ENCODE measurements around the gene GRIN3B. TPM values are rescaled to one million over a fixed set of nuclear protein-coding genes. Genes with fewer than 3 reads are reported as not detected.
"Not testable (repeated sequence)": the region's sequence is repeated elsewhere in the genome, so short reads cannot be mapped to it uniquely, and the experiment has no call there.

The GRIN3B gene
- total RNA-seq, 1 donor from 2014 or later, result 0.95 TPM

GRCh38 chr19:1020868-1021425, 20.7 kb downstream of the GRIN3B start, which contains the start of gene TMEM259:
Gene TMEM259, minus strand, starts transcription at chr19:1021123. Its CDS starts 127 bp downstream, at chr19:1020996.
- Mint-ChIP-seq H3K4me3 (ENCODE audit: unreplicated experiment) (peak within 1 kb of the TSS; percentile 96), H3K9me3 (ENCODE audit: unreplicated experiment) (no peaks in the 10 kb centered on the region), H3K27ac (ENCODE audit: unreplicated experiment) (peak within 1 kb of the TSS; percentile 98), H3K4me1 (ENCODE audit: unreplicated experiment) (peaks cover 20% of the 10 kb centered on the region), H3K27me3 (ENCODE audit: unreplicated experiment) (peaks cover 6% of the 10 kb centered on the region), H3K36me3 (ENCODE audit: low read depth, unreplicated experiment) (peaks cover 3% of the 10 kb centered on the region)
- TF ChIP-seq CTCF (IDR thresholded peaks at IDR 0.05; ENCODE audit: unreplicated experiment), result no peak
- peak; percentile 96 for DNase-seq (ENCODE audit: low spot score)

- H3K27me3 Mint-ChIP-seq (ENCODE audit: unreplicated experiment); H3K36me3 Mint-ChIP-seq (ENCODE audit: low read depth, unreplicated experiment); H3K9me3 Mint-ChIP-seq (ENCODE audit: unreplicated experiment); H3K27ac Mint-ChIP-seq (ENCODE audit: unreplicated experiment); H3K4me3 Mint-ChIP-seq (ENCODE audit: unreplicated experiment); DNase-seq (ENCODE audit: low spot score): not testable (repeated sequence)
- H3K4me1 Mint-ChIP-seq (ENCODE audit: unreplicated experiment), result peaks cover 11% of the 10 kb centered on the region
These were observed 23.6 kb downstream of the GRIN3B start for GRCh38 chr19:1023883-1024188.

- H3K4me1 Mint-ChIP-seq (ENCODE audit: unreplicated experiment), result peaks cover 12% of the 10 kb centered on the region
- not testable (repeated sequence) for H3K9me3 Mint-ChIP-seq (ENCODE audit: unreplicated experiment); H3K36me3 Mint-ChIP-seq (ENCODE audit: low read depth, unreplicated experiment); H3K27me3 Mint-ChIP-seq (ENCODE audit: unreplicated experiment); H3K27ac Mint-ChIP-seq (ENCODE audit: unreplicated experiment); DNase-seq (ENCODE audit: low spot score)
- H3K4me3 Mint-ChIP-seq (ENCODE audit: unreplicated experiment), result peak overlapping the region; percentile 82
These were observed 24.9 kb downstream of the GRIN3B start for GRCh38 chr19:1025080-1025479.

GRCh38 chr19:1025960-1026782, 26.0 kb downstream of the GRIN3B start, which contains the start of gene CNN2:
Gene CNN2, plus strand, starts transcription at chr19:1026608. Its CDS starts 54 bp downstream, at chr19:1026662.
- H3K9me3 Mint-ChIP-seq (ENCODE audit: unreplicated experiment), result no peaks in the 10 kb centered on the region
- H3K4me3 Mint-ChIP-seq (ENCODE audit: unreplicated experiment), result peak within 1 kb of the TSS; percentile 96
- peaks cover 3% of the 10 kb centered on the region for H3K36me3 Mint-ChIP-seq (ENCODE audit: low read depth, unreplicated experiment)

GRCh38 chr19:1026783-1027649, 26.8 kb downstream of the GRIN3B start:
- no peak for DNase-seq (ENCODE audit: low spot score)
- Mint-ChIP-seq H3K9me3 (ENCODE audit: unreplicated experiment) (no peaks in the 10 kb centered on the region), H3K27me3 (ENCODE audit: unreplicated experiment) (peaks cover 8% of the 10 kb centered on the region), H3K36me3 (ENCODE audit: low read depth, unreplicated experiment) (no peaks in the 10 kb centered on the region), H3K4me3 (ENCODE audit: unreplicated experiment) (peak overlapping the region; percentile 96), H3K4me1 (ENCODE audit: unreplicated experiment) (peaks cover 5% of the 10 kb centered on the region), H3K27ac (ENCODE audit: unreplicated experiment) (peak overlapping the region; percentile 89)
- no peak for TF ChIP-seq CTCF (IDR thresholded peaks at IDR 0.05; ENCODE audit: unreplicated experiment)

More at GRCh38 chr19:1025960-1026782, 26.0 kb downstream of the GRIN3B start, which contains the start of gene CNN2:
- Mint-ChIP-seq H3K27me3 (ENCODE audit: unreplicated experiment) (peaks cover 10% of the 10 kb centered on the region), H3K27ac (ENCODE audit: unreplicated experiment) (peak within 1 kb of the TSS; percentile 93), H3K4me1 (ENCODE audit: unreplicated experiment) (peaks cover 11% of the 10 kb centered on the region)
- no peak for TF ChIP-seq CTCF (IDR thresholded peaks at IDR 0.05; ENCODE audit: unreplicated experiment)
- peak; percentile 84 for DNase-seq (ENCODE audit: low spot score)

Measured in endothelial cell (in vitro differentiated cells).